ENCODE data around the gene ATAT1.

DNA sequence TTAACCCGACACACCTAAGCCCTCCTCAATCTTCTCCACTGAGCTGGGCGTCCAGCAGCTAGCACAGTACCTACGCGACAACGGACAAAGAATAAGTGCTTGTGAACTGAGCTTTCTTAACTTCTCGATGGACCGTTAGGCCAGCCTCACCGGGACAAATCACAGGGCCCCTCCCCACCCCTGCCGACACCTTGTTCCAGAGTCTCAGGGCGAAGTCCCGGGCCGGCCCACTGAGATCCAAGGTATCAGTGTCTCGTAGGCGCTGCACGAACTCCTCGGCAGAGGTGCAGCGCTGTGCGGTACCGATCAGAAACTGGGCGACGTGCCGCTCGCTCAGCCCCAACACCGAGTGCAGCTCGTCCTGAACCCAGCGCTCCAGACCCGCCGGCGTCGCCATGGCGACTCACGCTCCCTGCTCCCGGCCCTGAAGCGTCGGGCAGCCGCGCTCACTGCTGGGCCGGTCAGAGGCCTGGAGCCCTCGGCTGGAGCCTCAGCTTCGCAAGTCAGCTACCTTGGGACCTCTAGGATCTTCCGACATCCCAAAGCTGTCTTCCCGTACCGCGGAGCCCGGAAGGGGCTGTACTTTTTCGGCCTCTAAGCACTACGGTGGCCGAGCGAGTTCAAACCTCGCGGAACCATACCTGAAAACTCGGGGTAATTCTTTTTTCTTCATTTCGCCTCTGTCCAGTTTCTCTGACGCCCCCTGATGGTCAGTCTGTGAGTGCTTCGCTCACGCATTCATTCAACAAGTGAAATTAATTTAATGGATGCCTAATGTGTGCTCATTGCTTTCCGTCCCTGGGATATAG is 46.0 kb downstream of the ATAT1 start, which contains the start of gene DHX16:
- TF ChIP-seq, protein P1, sequence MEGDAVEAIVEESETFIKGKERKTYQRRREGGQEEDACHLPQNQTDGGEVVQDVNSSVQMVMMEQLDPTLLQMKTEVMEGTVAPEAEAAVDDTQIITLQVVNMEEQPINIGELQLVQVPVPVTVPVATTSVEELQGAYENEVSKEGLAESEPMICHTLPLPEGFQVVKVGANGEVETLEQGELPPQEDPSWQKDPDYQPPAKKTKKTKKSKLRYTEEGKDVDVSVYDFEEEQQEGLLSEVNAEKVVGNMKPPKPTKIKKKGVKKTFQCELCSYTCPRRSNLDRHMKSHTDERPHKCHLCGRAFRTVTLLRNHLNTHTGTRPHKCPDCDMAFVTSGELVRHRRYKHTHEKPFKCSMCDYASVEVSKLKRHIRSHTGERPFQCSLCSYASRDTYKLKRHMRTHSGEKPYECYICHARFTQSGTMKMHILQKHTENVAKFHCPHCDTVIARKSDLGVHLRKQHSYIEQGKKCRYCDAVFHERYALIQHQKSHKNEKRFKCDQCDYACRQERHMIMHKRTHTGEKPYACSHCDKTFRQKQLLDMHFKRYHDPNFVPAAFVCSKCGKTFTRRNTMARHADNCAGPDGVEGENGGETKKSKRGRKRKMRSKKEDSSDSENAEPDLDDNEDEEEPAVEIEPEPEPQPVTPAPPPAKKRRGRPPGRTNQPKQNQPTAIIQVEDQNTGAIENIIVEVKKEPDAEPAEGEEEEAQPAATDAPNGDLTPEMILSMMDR (IDR thresholded peaks at IDR 0.05; ENCODE audit: insufficient read depth, low read length) = peak; percentile 81
- no peak; the same call in 1 of the 2 replicates for TF ChIP-seq POLR2AphosphoS5 (IDR thresholded peaks at IDR 0.05; ENCODE audit: low read depth)

Data from HL-60 (cell line).